WERI-Rb-1 (cell line): Measurements from ENCODE around the gene PHKB.

ENCODE experiments used
- DNase-seq: peaks from one replicate; pipeline ENCODE4 v3.0.0-alpha.2; 2020
- H3K27ac ChIP-seq: fragments of 250-450 bp; sonication (Bioruptor Pico); 2 replicates; pipeline ENCODE4 v1.5.1; 2020; ENCODE audit warnings: mild to moderate bottlenecking, moderate library complexity
- H3K27me3 ChIP-seq: fragments of 250-450 bp; sonication (Bioruptor Pico); 2 replicates; pipeline ENCODE4 v1.5.1; 2021; ENCODE audit warnings: mild to moderate bottlenecking, low read depth, moderate library complexity; ENCODE audit not compliant: insufficient read depth, severe bottlenecking
- H3K36me3 ChIP-seq: fragments of 250-450 bp; sonication (Bioruptor Pico); 2 replicates; pipeline ENCODE4 v1.5.1; 2020; ENCODE audit warnings: mild to moderate bottlenecking, moderate library complexity
- H3K4me3 ChIP-seq: 2 replicates; pipeline ENCODE4 v1.5.1; 2011; ENCODE audit warnings: low read depth, mild to moderate bottlenecking, control low read depth, low read length
- H3K9me3 ChIP-seq: fragments of 250-450 bp; sonication (Bioruptor Pico); 2 replicates; pipeline ENCODE4 v1.5.1; 2021; ENCODE audit warnings: mild to moderate bottlenecking, moderate library complexity; ENCODE audit not compliant: severe bottlenecking
- CTCF ChIP-seq: IDR thresholded peaks from 2 replicates; pipeline ENCODE4 v1.5.1; 2011; ENCODE audit warnings: low read depth, mild to moderate bottlenecking, control low read depth, inconsistent platforms, low read length

PHKB gene

DNA sequence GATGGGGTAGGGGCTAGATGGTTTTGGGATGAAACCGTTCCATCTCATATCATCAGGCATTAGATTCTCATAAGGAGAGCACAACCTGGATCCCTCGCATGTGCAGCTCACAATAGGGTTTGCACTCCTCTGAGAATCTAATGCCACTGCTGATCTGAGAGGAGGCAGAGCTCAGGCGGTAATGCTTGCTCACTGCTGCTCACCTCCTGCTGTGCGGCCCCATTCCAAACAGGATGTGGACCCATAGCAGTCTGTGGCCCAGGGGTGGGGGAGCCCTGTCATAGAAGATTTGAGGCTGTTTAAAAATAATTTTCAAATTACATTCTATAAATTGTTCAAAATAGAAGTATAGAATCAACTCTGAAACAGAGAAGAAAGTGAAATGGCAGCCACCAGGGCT, 50.8 kb downstream of the PHKB start:
- no peak for TF ChIP-seq CTCF
- H3K9me3 ChIP-seq, result no peaks in the 10 kb centered on the region
- no peak overlapping the region for H3K27ac ChIP-seq
- H3K36me3 ChIP-seq, result peaks cover 14% of the 10 kb centered on the region
- no peak overlapping the region for H3K4me3 ChIP-seq
- H3K27me3 ChIP-seq, result no peaks in the 10 kb centered on the region
- DNase-seq, result no peak

GRCh38 chr16:47519037-47519436, 57.9 kb downstream of the PHKB start:
- no peak for DNase-seq
- no peak for TF ChIP-seq CTCF
- Histone ChIP-seq H3K36me3 (peaks cover 8% of the 10 kb centered on the region; the same call in 1 of the 2 replicates), H3K9me3 (no peaks in the 10 kb centered on the region), H3K27ac (no peak overlapping the region), H3K4me3 (no peak overlapping the region), H3K27me3 (no peaks in the 10 kb centered on the region)

- Histone ChIP-seq H3K4me3 (no peak overlapping the region), H3K36me3 (peaks cover 8% of the 10 kb centered on the region; the same call in 1 of the 2 replicates), H3K27ac (no peak overlapping the region), H3K27me3 (no peaks in the 10 kb centered on the region), H3K9me3 (no peaks in the 10 kb centered on the region)
- no peak for DNase-seq
- no peak for TF ChIP-seq CTCF
Observed at GRCh38 chr16:47519546-47519945, 58.4 kb downstream of the PHKB start.

- no peak for DNase-seq
- Histone ChIP-seq H3K27me3 (no peaks in the 10 kb centered on the region), H3K36me3 (peaks cover 3% of the 10 kb centered on the region; the same call in 1 of the 2 replicates), H3K4me3 (no peak overlapping the region), H3K9me3 (no peaks in the 10 kb centered on the region), H3K27ac (no peak overlapping the region)
- no peak for TF ChIP-seq CTCF
Observed at GRCh38 chr16:47519996-47520679, 59.0 kb downstream of the PHKB start.

DNA sequence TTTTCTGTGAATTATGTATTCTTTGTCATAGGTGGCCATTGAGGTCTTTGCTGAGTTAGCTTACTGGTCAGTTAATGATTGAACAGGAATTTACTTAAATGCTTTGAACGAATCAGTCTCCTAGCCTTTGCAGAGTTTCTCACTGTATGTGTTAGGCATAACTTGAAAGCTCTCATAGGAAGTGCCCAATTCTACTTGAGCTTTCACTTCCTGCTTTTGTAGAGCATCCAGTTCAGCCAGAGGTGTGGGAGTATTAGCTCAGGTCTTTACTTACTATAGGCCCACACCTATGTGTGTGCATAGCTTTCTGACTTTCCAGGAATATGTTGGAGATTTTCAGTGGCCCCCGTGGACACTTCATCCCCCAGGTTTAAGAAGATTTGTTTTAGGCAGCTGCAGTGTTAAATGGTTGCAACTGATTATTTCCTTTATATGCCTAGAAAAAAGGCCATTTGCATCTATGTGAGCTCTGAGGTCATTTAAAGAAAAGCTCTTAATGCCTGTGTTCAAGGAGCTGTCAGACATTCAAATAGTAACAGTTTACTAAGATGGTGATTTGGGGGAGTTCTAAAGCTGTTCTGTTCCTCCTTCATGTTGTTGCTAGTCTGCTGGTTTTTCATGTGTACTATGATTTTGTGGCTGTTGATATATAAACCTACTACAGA, 62.3 kb downstream of the PHKB start:
- Histone ChIP-seq H3K36me3 (no peaks in the 10 kb centered on the region), H3K27ac (no peak overlapping the region), H3K9me3 (no peaks in the 10 kb centered on the region), H3K4me3 (no peak overlapping the region), H3K27me3 (no peaks in the 10 kb centered on the region)
- no peak for TF ChIP-seq CTCF
- no peak for DNase-seq

DNA sequence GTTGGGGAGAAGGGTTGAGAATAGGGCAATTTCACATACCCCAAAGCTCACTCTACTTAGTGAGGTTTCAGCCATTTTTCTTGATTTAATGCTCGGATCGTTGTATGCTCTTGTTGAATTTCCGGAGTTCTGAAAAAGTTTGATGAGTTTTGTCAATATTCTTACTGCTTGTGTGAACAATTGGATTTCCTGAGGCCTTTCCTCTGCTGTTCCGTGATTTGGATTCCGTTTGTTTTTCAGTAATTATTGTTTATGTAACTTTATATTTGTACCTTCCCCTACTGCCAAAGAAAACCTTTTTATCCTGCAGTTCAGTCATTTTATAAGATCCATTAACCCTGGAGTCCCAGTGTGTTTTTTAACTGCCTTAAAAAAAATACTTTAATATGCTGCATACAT, 62.9 kb downstream of the PHKB start:
- no peaks in the 10 kb centered on the region for H3K36me3 ChIP-seq
- H3K9me3 ChIP-seq, result no peaks in the 10 kb centered on the region
- no peak overlapping the region for H3K4me3 ChIP-seq
- H3K27ac ChIP-seq, result no peak overlapping the region
- TF ChIP-seq CTCF, result no peak
- H3K27me3 ChIP-seq, result no peaks in the 10 kb centered on the region
- no peak for DNase-seq
